HuH-7 (cell line): Measurements from ENCODE around the gene ERP27.

Experiments used
- DNase-seq: peaks from one replicate; pipeline ENCODE4 v3.0.0; 2011; ENCODE audit warnings: low spot score

Gene ERP27

DNA sequence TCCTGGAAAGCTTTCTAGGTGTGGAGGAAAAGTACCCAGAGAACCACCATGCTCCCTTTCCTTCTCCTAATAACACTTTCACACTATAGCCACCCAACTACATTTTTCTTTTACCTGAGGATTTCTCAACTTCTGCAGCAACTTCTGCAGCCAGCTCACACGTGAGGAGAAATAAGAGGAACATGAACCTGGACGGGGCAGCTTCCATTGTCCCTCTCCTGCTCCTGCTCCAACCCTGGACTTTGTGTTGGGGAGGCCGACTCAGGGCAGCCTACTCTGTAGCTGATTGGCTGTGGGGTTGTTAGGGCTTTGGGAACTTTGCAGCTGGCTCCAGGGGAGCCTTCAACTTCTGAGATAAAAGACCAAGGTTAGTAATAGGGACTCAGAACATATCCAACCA, at the start of gene ERP27:
Gene ERP27, minus strand, starts transcription at position 237 of the 400 bp plus-strand sequence. Its CDS starts 29 bp downstream, at position 208.
- DNase-seq: peak; percentile 8

DNA sequence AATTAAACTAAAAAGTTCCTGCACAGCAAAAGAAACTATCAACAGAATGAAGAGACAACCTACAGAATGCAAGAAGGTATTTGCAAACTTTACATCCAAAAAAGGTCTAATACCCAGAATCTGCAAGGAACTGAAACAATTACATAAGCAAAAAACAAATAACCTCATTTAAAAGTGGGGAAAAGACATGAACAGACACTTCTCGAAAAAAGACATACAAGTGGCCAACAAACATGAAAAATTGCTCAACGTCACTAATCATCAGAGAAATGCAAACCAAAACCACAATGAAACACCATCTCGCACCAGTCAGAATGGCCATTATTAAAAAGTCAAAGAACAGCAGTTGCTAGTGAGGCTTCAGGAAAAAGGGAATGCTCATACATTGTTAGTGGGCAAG, 49.7 kb upstream of the ERP27 start:
- no peak for DNase-seq

DNA sequence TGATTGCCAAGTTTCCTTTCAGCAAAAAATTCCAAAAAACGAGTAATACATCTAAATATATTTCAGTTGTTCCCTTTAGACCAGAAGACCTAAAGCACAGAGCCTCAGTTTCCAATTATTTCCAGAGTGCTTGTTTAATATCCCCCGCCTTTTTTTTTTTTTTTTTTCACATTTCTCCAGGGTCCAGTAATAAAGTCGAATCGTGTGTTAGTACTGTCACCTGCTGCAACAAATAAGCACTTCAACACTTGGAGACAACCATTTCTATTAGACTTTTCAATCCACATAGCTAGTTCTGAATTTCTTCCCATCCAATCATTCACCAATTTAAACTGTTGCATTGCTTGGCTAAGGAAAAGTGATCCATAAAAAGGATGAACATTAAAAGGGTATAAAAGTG, 48.1 kb upstream of the ERP27 start:
- no peak for DNase-seq

DNA sequence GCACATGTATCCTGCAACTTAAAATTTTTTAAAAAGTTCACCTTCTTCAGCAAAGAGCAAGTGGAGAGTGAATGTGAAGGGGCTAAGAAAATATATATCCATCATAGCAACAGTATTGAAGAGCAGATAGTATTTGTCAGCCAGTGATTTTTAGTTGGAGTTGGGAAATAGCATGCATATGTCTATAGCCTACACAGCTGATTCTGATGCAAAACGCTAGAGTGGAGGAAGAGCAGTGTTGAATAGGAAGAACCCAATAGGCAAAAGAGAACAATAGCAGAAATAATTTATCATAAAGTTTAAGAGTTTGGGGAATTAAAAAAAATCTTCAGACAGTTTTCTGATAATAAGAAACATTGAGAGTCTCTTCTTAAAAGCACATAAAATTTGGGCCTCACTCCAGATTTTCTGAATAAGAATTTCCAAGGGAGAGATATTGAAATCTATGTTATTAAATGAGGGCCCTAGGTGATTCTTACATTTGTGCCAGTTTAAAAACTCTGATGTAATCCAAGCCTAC, 46.5 kb upstream of the ERP27 start:
- no peak for DNase-seq

DNA sequence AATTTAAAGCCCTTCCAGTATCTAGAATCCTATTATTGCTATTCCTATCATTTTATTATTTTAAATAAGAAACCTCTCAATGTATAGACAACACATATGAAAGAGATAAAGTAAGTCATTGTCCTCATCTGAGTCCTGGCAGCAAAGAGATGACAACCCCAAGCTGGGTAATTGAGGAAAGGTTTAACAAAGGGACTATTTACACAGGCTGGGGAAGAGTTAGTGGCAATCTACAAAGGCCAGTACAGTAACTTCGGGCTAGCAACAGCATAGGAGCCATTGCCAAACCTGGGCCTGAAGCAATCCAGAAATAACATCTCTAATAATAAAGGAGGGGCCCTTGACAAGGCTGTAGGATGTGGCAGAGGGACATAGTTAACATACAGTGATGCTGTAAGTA, 45.7 kb upstream of the ERP27 start:
- no peak for DNase-seq

DNA sequence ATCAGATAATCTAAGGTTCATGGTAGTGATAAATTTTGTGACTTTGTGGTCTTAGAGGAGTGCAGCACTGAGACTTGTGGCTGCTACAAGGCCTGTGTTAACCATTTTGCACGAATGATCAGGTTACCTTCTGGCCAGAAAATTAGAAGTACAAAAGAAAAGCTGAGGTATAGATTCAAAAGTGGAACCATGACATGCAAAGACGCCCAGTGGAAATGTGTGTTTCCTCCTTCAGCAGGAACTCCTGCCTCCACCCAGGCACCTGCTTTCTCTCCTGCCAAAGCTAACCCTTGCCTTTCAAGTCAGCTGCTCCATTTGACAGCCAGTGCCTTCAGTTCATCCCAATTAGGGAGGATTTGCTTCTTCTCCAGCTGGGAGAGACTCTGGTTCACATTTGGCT, 44.7 kb upstream of the ERP27 start:
- no peak for DNase-seq

DNA sequence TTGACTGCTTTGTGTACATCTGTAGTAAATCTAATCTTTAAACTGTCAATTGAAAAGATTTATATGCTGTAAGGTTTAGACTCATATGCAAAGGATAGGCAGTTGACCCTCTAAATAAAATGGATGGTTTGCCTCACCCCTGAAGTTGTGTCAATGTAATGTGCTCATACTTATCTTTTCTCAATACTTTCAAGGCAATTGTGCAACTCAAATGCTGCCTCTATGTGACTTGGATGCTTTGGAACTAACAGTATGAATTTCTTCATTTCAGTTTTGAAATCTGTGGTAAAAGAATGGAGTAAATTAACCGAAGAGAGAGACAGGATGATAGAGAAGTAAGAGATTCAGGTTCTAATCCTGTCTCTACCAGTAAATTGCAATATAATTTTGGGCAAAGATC, 44.2 kb upstream of the ERP27 start:
- no peak for DNase-seq

DNA sequence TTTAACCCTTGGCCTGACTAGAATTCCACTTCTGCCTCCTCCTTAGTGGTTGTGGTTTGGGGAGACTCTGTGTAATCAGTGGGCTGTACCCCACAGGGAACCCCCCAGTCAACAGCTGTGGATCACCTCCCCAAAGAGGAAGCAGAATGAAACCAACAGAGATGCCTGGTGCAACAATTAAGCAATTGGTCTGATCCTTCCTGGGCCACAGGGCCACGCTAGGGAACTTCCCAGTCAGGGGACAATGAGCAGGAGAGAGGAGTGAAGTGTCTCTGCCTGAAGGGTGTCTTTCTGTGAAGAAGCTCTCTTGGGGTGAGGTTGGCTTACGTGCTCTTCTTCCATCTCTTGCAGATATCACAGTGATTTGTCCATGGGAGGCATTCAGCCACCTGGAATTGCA, 42.7 kb upstream of the ERP27 start:
- no peak for DNase-seq

DNA sequence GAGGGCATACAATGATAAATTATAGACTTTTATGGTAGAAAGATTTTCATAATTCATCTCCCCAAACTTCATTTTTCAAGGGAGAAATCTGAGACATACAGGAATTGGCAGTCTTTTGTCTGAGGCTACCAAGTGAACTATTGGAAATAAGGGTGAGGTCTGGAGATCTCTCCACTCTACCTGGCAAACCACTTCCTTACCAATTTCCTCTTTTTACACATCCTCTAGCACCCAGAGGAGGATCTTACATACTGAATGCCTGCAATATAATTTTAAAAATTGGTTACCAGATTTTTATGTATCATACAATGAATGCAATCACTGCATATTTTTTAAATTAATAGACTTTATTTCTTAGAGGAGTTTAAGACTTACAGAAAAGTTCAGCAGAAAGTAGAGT, 41.1 kb upstream of the ERP27 start:
- DNase-seq: no peak

DNA sequence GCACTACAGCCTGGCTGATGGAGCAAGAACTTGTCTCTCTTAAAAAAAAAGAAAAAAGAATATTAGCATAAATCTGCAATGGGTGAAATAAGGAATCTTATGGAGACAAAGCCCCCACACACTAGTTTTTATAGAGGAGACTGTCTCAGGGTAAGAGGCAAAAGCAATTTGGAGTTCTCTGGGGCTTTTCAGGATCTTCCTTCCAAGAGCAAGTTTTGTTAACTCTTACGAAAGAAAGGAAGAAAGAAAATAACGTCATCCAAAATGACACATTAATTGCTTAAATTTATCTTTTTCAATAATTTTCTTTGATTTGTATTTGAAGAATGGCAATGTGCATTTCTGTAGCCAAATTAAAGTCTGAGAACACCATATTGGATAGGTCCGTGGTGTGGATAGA, 38.3 kb upstream of the ERP27 start:
- no peak for DNase-seq

DNA sequence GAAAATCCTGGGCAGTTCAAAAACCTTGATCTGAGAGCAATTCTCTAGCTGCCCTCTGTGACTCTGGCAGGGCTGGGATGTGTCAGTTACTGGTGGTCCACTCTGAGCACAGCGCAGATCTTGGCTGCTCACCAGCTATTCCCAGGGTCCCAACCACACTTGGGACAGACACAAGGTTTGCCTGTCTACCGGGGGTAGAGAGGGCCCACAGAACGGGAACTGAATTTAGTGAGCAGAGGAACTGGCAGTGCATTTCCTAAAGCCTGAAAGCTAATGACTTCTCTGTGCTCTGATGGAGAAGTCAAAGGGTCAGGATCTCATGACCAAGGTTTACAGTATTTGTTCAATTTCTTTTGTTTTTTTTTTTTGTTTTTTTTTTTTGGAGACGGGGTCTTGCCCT, 37.1 kb upstream of the ERP27 start:
- no peak for DNase-seq

DNA sequence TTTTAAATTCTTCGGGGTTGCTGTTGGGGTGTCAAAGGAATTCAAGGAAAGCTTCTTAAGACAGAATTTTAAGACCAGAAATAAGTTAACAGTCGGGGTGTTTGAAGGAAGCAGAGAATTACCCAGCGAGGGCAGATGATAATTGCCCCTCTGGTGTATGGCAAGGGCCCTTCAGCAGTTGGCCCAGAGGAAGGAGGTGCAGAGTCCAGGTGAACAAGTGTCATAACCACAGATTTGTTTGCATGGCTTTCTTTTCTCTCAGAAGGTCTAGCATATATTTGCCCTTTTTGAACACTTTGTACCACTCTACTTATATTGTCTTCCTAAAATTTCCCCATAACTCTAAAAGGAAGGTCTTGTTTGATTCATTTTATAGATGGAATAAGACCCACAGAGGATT, 36.3 kb upstream of the ERP27 start:
- no peak for DNase-seq

DNA sequence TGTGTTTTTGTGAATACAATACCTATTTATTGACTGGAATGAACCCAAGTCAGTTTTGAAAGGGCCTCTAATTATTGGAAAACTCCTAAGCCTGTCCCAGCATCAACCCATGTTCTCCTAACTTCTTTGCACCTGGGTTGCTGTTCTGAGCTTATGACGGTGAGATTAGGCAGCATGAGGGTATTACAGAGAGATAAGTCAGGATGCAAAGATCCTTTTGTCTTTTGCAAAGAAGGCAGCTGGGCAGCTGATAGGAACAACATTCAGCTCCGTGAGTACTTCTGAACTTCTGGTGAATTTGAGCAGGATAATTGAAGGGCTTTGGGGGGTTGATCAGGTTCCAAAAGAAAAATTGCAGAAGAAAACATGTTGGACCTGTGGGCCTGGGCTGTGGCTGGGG, 34.5 kb upstream of the ERP27 start, which contains the start of gene PDE6H:
Gene PDE6H, plus strand, starts transcription at position 227 of the 400 bp plus-strand sequence. CDS start 4,971 bp downstream, outside the sequence.
- DNase-seq: no peak

DNA sequence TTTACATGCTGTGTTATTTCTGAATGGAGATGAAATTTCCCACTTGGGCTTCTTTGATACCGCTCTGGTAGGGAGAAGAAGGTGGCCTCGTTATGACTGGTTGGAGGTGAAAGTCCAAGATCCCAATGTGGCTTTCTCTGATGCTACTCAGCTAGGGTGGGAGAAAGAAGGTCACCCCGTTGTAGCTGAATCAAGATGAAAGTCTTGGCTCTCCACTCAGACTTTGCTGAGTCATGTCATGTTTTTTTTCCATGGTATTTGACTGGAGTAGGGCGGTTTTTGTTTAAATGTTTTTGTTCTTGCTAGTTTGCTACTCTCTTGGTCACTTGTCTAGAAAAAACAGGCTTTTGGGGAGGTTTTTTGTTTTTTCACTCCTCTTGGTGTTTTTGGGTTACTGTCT, 32.1 kb upstream of the ERP27 start:
- no peak for DNase-seq

DNA sequence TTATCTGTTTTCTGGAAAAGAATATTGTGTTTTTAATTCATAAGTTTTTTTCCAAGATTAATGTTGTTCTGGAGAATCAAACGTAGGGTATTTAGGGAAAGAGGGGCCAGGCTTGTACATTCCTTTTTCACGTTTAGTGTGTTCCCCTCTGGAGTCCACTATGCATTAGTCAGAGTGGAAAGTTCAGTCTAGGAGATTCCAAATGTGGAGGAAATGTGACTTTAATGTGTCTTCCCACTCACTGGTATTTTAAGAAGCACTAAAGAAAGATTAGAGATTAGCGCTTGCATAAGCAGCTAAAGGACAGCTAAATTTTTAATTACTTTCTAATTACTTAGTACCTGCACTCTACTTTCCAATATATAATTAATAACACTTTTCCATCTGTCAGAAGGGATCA, 30.1 kb upstream of the ERP27 start:
- no peak for DNase-seq

DNA sequence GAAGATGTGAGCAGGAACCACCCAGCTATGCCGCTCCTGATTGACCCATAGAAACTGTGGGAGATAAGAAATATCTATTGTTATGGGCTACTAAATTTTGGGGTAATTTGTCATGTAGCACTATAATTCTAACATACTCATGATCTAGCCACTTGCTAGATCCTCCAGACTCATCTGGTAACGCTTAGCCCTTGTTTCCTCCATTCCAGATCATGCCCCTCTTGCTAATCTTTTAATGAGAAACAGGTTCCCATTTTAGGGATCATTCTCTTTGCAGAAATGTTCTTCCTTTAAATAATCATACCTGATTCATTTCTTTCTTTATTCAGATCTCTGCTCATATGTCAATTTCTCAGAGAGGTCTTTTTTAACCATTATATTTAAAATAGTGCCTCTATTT, 26.9 kb upstream of the ERP27 start:
- no peak for DNase-seq

DNA sequence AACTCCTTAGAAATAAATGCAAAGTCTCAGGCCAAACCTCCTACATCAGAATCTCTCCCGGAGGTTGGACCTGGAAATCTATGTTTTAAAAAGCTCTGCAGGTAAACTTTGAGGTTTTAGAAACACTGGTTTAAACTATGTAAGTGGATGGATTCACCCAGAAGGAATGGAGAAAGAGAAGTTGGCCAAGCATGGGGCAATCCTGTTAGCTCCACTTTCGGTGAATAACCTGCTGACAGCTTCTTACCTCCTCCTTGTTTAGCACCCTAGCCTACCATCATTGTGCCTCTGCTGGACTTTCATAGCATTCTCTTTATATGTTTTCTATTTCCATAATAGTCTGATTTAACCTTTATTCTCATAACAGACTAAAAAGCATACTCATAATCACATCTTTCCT, 26.1 kb upstream of the ERP27 start:
- no peak for DNase-seq

DNA sequence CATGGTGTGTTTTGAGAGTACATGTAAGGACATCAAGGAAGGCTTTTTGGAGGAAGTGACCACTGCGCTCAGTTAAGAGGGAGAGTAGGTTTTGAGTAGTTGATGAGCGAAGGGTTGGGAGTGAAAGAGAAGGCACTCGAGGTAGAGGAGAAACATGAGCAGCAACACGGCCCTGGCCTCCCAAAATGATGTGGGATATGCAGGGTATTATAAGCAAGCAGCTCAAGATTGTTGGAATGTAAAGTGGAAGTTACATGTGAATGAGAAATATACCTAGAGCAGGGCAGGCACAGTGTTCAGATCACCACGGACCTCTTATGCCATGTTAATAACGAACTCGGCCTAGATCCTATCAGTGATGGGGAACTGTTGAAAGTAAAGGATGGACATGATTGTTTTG, 25.2 kb upstream of the ERP27 start:
- no peak for DNase-seq

DNA sequence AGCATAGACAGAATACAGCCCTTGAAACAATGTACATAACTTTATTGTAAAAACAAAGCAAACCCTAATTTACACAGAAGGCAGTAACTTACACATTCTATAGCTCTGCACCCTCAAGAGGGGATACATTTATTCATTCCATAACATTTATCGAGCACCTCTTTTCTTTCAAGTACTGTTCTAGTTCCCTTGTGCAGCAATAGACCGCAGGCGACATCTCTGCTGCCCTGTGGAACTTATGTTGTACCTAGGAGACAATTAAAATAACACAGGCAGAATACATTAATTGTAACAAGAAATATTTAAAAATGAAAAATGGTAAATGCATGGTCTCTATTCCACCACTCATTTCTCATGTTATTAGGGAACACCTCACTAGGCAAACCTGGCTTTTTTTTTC, 24.5 kb upstream of the ERP27 start:
- DNase-seq: no peak

DNA sequence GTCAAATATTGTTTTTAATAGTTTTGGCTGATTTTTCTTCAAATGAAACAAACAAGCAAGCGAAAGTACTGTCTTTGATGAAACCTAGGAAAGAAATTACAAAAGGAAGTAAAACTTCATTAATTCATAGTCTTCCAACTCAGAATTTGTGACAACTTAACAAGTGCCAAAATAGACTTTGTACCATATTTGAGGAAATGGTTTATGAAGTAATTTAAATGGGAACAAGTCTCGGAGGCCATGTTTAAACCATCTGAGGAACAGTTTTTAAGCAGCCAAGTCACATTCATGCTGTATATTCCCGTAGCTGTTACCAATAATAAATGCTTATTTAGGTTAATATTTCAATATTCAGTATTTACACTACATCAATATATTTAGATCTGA, 23.8 kb upstream of the ERP27 start:
- DNase-seq: no peak

DNA sequence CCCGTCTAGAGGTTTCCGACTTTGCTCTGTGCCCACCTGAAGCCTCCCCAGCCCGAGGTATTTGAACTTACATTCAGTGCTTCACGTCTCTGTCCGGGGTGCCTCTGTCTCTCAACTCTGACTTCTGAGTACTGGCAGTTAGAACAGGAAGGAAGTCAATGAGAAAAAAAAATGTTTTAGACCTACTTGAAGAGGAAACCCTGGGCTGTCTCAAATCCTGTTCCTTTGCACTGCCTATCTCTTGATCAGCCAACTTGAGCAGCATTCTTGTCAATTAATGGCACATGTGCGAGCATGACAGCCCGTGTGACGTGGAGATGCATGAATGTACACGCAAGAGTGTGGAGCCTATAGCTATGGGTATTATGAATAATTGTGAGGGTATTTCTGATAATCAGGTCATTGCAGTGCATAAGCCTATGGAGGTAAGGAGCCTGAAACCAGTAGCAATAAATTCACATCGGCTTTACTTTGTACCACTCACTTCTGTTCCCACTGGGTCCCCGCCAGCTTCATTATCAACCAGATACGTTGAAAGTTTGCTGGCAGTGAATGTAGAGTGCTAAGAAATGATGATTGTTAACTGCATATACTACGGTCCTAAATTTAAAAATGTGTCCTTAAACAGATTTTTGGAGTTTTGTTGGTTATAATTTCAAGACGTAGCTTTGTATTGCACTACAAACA, 23.3 kb upstream of the ERP27 start, which contains the start of gene ARHGDIB:
Gene ARHGDIB, minus strand, starts transcription at position 136 of the 687 bp plus-strand sequence. CDS start 10,889 bp downstream, outside the sequence.
- DNase-seq: no peak

DNA sequence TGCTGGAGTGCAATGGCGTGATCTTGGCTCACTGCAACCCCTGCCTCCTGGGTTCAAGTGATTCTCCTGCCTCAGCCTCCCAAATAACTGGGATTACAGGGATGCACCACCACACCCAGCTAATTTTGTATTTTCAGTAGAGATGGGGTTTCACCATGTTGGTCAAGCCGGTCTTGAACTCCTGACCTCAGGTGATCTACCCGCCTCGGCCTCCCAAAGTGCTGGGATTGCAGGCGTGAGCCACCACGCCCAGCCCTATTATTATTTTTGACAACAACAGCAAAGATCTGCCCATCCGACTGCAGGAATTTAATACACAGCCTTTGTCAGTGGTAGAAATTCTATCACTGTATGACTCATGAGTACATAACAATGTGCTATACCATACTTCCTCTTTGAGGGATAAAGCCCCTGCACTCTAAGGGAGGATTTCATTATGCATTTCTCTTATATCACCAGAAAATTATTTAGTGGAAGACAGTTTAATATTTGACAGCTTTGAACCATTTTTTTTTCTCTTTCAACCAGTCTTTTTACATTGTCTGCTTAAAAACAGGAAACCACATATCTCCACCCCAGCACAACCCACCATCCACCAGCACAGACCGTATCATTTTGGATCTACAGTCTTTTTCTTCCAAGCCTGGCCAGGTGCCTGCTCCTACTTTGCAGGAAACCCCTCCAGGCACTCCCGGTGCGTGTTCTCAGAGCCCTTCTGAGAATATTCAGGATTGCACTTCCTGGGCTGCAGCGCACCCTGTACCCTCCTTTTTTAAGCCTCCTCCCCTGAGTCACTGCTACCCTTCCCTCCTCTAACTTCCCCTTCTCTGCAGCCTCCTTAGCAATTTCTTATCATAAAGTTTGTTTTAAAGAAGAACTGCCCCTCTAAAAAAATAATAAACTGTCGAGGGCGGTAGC, 22.5 kb upstream of the ERP27 start:
- DNase-seq: no peak

DNA sequence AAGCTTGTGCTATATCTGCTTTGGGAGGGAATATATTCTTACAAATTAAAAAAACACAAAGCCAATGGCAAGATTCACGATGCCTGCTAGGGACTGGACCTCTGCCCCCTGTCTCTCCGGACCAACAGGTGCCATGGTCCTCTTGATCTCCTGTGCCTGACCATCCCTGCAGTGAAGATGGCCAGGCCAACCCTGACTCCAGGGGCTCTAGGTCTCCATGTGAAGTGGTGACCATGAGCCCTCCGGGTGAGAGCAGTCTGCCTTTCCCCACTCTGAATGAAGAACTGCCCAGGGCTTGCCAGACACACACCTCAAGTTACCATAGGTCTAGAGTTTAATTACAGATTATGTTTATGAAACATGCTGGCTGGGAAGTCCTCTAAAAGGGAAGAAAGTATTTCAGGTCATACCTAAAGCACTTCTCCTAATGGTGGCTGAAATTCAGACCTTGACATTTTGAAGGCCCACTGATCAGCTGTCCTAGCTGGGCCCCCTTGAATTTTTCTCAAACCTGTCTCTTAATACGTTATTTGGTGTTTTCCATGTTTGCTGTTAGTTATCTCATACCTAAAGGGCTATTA, 21.7 kb upstream of the ERP27 start:
- no peak for DNase-seq
